ENCODE measurements around the gene FBXO28. TPM values are rescaled to one million over a fixed set of nuclear protein-coding genes. Genes with fewer than 3 reads are reported as not detected.

The FBXO28 gene
- total RNA-seq, 4 donors from 2014 or later: 26.6 to 46.8 (median 28.8) TPM

- no peak for TF ChIP-seq CTCF (IDR thresholded peaks at IDR 0.05; ENCODE audit: low read depth)
Measured at GRCh38 chr1:224196813-224197600, 83.1 kb downstream of the FBXO28 start.

GRCh38 chr1:224198572-224198971 is 84.7 kb downstream of the FBXO28 start:
- TF ChIP-seq CTCF (IDR thresholded peaks at IDR 0.05; ENCODE audit: low read depth): no peak

GRCh38 chr1:224199679-224200078 is 85.8 kb downstream of the FBXO28 start:
- no peak for TF ChIP-seq CTCF (IDR thresholded peaks at IDR 0.05; ENCODE audit: low read depth)

- no peak for TF ChIP-seq CTCF (IDR thresholded peaks at IDR 0.05; ENCODE audit: low read depth)
Measured at GRCh38 chr1:224201383-224201782, 87.5 kb downstream of the FBXO28 start.

- TF ChIP-seq CTCF (IDR thresholded peaks at IDR 0.05; ENCODE audit: low read depth): no peak
Measured at GRCh38 chr1:224201853-224202252, 87.9 kb downstream of the FBXO28 start.

- TF ChIP-seq CTCF (IDR thresholded peaks at IDR 0.05; ENCODE audit: low read depth): no peak
Measured at GRCh38 chr1:224203243-224204016, 89.5 kb downstream of the FBXO28 start.

GRCh38 chr1:224205438-224205840 is 91.5 kb downstream of the FBXO28 start:
- TF ChIP-seq CTCF (IDR thresholded peaks at IDR 0.05; ENCODE audit: low read depth): no peak
